H1 (cell line): Measurements from ENCODE around the gene HAGH. TPM values are rescaled to one million over a fixed set of nuclear protein-coding genes. Genes with fewer than 3 reads are reported as not detected.

Source experiments
- CTCF ChIA-PET: fragments of 300-600 bp; sonication (Branson Sonifier 250); formaldehyde crosslinking; loops from one replicate; lab custom pipeline; 2021; ENCODE audit not compliant: partially characterized antibody; lab: Charles Lee
- POLR2A ChIA-PET: fragments of 300-600 bp; sonication (Branson Sonifier 250); formaldehyde crosslinking; loops from one replicate; lab custom pipeline; 2021; ENCODE audit warnings: inconsistent platforms; ENCODE audit not compliant: partially characterized antibody; lab: Charles Lee
- DNase-seq, 2 experiments: peaks; one replicate each; pipeline versions ENCODE4 v3.0.0 to v3.0.0-alpha.2; 2010 to 2022; ENCODE audit warnings: low spot score in 2 of 2, low read depth in 1 of 2, mixed read lengths in 1 of 2
- FAIRE-seq: peaks from 2 replicates; lab custom pipeline; 2011; peaks lifted over from hg19 to GRCh38; lab: Jason Lieb, UNC
- H2AFZ ChIP-seq: 2 replicates; pipeline ENCODE4 v1.8.1; 2012; ENCODE audit warnings: low read length, inconsistent platforms
- H2AK5ac ChIP-seq: 2 replicates; pipeline ENCODE4 v1.6.1; 2013; ENCODE audit warnings: low read depth, low read length
- H2BK120ac ChIP-seq: replicated peaks from 2 replicates; pipeline ENCODE3; 2013; ENCODE audit warnings: low read depth, low read length, inconsistent platforms
- H2BK12ac ChIP-seq: 2 replicates; pipeline ENCODE4 v1.6.1; 2013; ENCODE audit warnings: low read depth, low read length
- H2BK15ac ChIP-seq: 2 replicates; pipeline ENCODE4 v1.6.1; 2013; ENCODE audit warnings: low read length
- H2BK20ac ChIP-seq: 2 replicates; pipeline ENCODE4 v1.6.1; 2013; ENCODE audit warnings: low read length
- H2BK5ac ChIP-seq: 2 replicates; pipeline ENCODE4 v1.6.1; 2013; ENCODE audit warnings: low read depth, low read length
- H3K14ac ChIP-seq: 2 replicates; pipeline ENCODE4 v1.6.1; 2013; ENCODE audit warnings: inconsistent platforms; ENCODE audit not compliant: insufficient read length
- H3K18ac ChIP-seq: 2 replicates; pipeline ENCODE4 v1.6.1; 2013; ENCODE audit warnings: low read length; ENCODE audit errors: extremely low read depth
- H3K23ac ChIP-seq: 2 replicates; pipeline ENCODE4 v1.6.1; 2013; ENCODE audit warnings: inconsistent platforms; ENCODE audit not compliant: insufficient read length
- H3K23me2 ChIP-seq: 2 replicates; pipeline ENCODE4 v1.6.1; 2013; ENCODE audit warnings: low read depth, low read length
- H3K27ac ChIP-seq: 2 replicates; pipeline ENCODE4 v1.6.1; 2011; ENCODE audit warnings: low read depth, low read length, inconsistent platforms
- H3K27me3 ChIP-seq, 4 experiments: replicated peaks in 1 of 4; 1 replicate in 1 of 4; 2 replicates in 3 of 4; pipeline versions ENCODE4 v1.6.1 to v1.8.1; 2011 to 2013; ENCODE audit warnings: low read length in 3 of 4, mild to moderate bottlenecking in 3 of 4, inconsistent platforms in 2 of 4, mixed read lengths in 2 of 4, moderate library complexity in 1 of 4; ENCODE audit not compliant: control insufficient read depth in 3 of 4, insufficient read depth in 3 of 4; ENCODE audit errors: extremely low read depth in 1 of 4
- H3K36me3 ChIP-seq, 4 experiments: 2 replicates each; pipeline versions ENCODE4 v1.6.1 to v1.8.1; 2011 to 2013; ENCODE audit warnings: mild to moderate bottlenecking in 4 of 4, low read length in 3 of 4, moderate library complexity in 2 of 4, control low read depth in 1 of 4, inconsistent platforms in 1 of 4; ENCODE audit not compliant: insufficient read depth in 4 of 4, control insufficient read depth in 2 of 4
- H3K4ac ChIP-seq: replicated peaks from 2 replicates; pipeline ENCODE3; 2013; ENCODE audit warnings: low read length, low read depth, mixed read lengths, inconsistent platforms; ENCODE audit not compliant: insufficient read length
- H3K4me1 ChIP-seq, 4 experiments: replicated peaks in 1 of 4; 1 replicate in 1 of 4; 2 replicates in 3 of 4; pipeline versions ENCODE4 v1.6.1 to v1.8.1; 2011 to 2013; ENCODE audit warnings: low read length in 3 of 4, inconsistent platforms in 2 of 4, mixed read lengths in 1 of 4; ENCODE audit not compliant: insufficient read depth in 4 of 4, control insufficient read depth in 3 of 4
- H3K4me2 ChIP-seq, 2 experiments: 2 replicates each; pipeline versions ENCODE4 v1.6.1 to v1.8.1; 2011 to 2013; ENCODE audit warnings: low read depth in 2 of 2, low read length in 2 of 2, control low read depth in 1 of 2, inconsistent platforms in 1 of 2, mild to moderate bottlenecking in 1 of 2; ENCODE audit not compliant: insufficient read depth in 1 of 2
- H3K4me3 ChIP-seq, 4 experiments: fragments of 200-600, 300-600 bp in 1 of 4; sonication (generic), shearing (Covaris generic), sonication (Bioruptor Twin) in 1 of 4; 2 replicates each; pipeline versions ENCODE4 v1.5.1 to v1.8.1; 2011 to 2016; ENCODE audit warnings: low read length in 4 of 4, low read depth in 3 of 4, control low read depth in 2 of 4, inconsistent platforms in 2 of 4, mild to moderate bottlenecking in 2 of 4, mixed read lengths in 1 of 4, moderate library complexity in 1 of 4; ENCODE audit not compliant: insufficient read depth in 2 of 4; ENCODE audit errors: extremely low read depth in 1 of 4
- H3K56ac ChIP-seq: replicated peaks from 2 replicates; pipeline ENCODE3; 2013; ENCODE audit warnings: low read depth, mild to moderate bottlenecking, mixed read lengths, low read length, inconsistent platforms; ENCODE audit not compliant: insufficient read length
- H3K79me1 ChIP-seq: 2 replicates; pipeline ENCODE4 v1.6.1; 2013; ENCODE audit warnings: low read depth, low read length, control low read depth
- H3K79me2 ChIP-seq, 2 experiments: 2 replicates each; pipeline versions ENCODE4 v1.6.1 to v1.8.1; 2012 to 2013; ENCODE audit warnings: low read length in 2 of 2, mild to moderate bottlenecking in 2 of 2, inconsistent platforms in 1 of 2; ENCODE audit not compliant: insufficient read depth in 2 of 2, control insufficient read depth in 1 of 2
- H3K9ac ChIP-seq, 4 experiments: replicated peaks in 1 of 4; 1 replicate in 1 of 4; 2 replicates in 3 of 4; pipeline versions ENCODE4 v1.6.1 to v1.8.1; 2011 to 2013; ENCODE audit warnings: low read depth in 3 of 4, low read length in 3 of 4, control low read depth in 2 of 4, mild to moderate bottlenecking in 2 of 4, moderate library complexity in 2 of 4, inconsistent platforms in 1 of 4; ENCODE audit errors: extremely low read depth in 1 of 4
- H3K9me3 ChIP-seq, 2 experiments: 2 replicates each; pipeline versions ENCODE4 v1.6.1 to v1.8.1; 2012 to 2013; ENCODE audit warnings: mild to moderate bottlenecking in 2 of 2, moderate library complexity in 2 of 2, control low read depth in 1 of 2, inconsistent platforms in 1 of 2, low read depth in 1 of 2, low read length in 1 of 2, mixed read lengths in 1 of 2; ENCODE audit not compliant: insufficient read depth in 2 of 2
- H4K20me1 ChIP-seq, 2 experiments: replicated peaks in 1 of 2; 2 replicates each; pipeline versions ENCODE3 to v1.8.1; 2011 to 2013; ENCODE audit warnings: inconsistent platforms in 2 of 2, low read length in 2 of 2, mild to moderate bottlenecking in 1 of 2; ENCODE audit not compliant: insufficient read depth in 2 of 2, control insufficient read depth in 1 of 2
- H4K5ac ChIP-seq: 2 replicates; pipeline ENCODE4 v1.6.1; 2013; ENCODE audit warnings: low read length, low read depth, mixed read lengths, inconsistent platforms; ENCODE audit not compliant: insufficient read length
- H4K8ac ChIP-seq: 2 replicates; pipeline ENCODE4 v1.8.0; 2013; ENCODE audit warnings: mild to moderate bottlenecking, moderate library complexity, low read length, inconsistent platforms; ENCODE audit not compliant: insufficient read depth; ENCODE audit errors: extremely low read depth
- H4K91ac ChIP-seq: replicated peaks from 2 replicates; pipeline ENCODE3; 2013; ENCODE audit warnings: low read length, mixed read lengths, inconsistent platforms; ENCODE audit not compliant: insufficient read length
- CHD2 ChIP-seq: IDR thresholded peaks from 2 replicates; pipeline ENCODE4 v1.6.1; 2012; ENCODE audit warnings: low read length, improper control_type of control experiment
- EZH2 ChIP-seq: fragments of 200-600 bp; sonication (generic); IDR thresholded peaks from 2 replicates; pipeline ENCODE4 v1.7.1; 2012; ENCODE audit warnings: low read depth, mild to moderate bottlenecking, moderate library complexity, low read length, inconsistent platforms; ENCODE audit not compliant: severe bottlenecking
- KDM5A ChIP-seq: fragments of 200-600 bp; IDR thresholded peaks from 2 replicates; pipeline ENCODE4 v1.7.1; 2012; ENCODE audit warnings: mild to moderate bottlenecking, low read length, inconsistent platforms, mixed read lengths
- POU5F1 ChIP-seq: IDR thresholded peaks from 2 replicates; pipeline ENCODE4 v1.6.1; 2011; ENCODE audit warnings: low read depth, mild to moderate bottlenecking, low read length, moderate library complexity
- RNF2 ChIP-seq: fragments of 200-900, 300-1000 bp; sonication (generic); IDR thresholded peaks from 2 replicates; pipeline ENCODE4 v1.7.1; 2016; ENCODE audit warnings: borderline replicate concordance, low read depth, mild to moderate bottlenecking, antibody characterized with exemption, low read length; ENCODE audit not compliant: poor library complexity, severe bottlenecking; ENCODE audit errors: missing control alignments
- SIN3A ChIP-seq, 2 experiments: IDR thresholded peaks in 1 of 2; conservative IDR thresholded peaks in 1 of 2; 2 replicates each; pipeline ENCODE4 v1.6.1; 2011 to 2012; ENCODE audit warnings: low read length in 2 of 2, improper control_type of control experiment in 1 of 2, low read depth in 1 of 2, mild to moderate bottlenecking in 1 of 2
- SUZ12 ChIP-seq: fragments of 200-600 bp; sonication (generic); IDR thresholded peaks from 2 replicates; pipeline ENCODE4 v1.6.1; 2012; ENCODE audit warnings: mild to moderate bottlenecking, inconsistent platforms, low read length, moderate library complexity, mixed read lengths
- TAF1 ChIP-seq: IDR thresholded peaks from 2 replicates; pipeline ENCODE4 v1.6.1; 2011; ENCODE audit warnings: mild to moderate bottlenecking, low read depth, low read length
- WGBS, 2 experiments: shearing (Covaris generic) in 1 of 2; methylation state at CpG; one replicate each; pipeline versions ENCODE4 v1.1.6 to v1.1.7; 2013 to 2015; ENCODE audit warnings: low lambda C conversion rate in 2 of 2, mixed read lengths in 2 of 2, inconsistent platforms in 1 of 2, low coverage in 1 of 2, missing lambda C conversion rate in 1 of 2; ENCODE audit not compliant: insufficient replicate concordance in 2 of 2, insufficient coverage in 1 of 2, insufficient read length in 1 of 2; ENCODE audit errors: extremely low coverage in 1 of 2, missing lambda C conversion rate in 1 of 2; 5-methylcytosine and 5-hydroxymethylcytosine counted together
- polyA plus RNA-seq, 7 experiments: library from polyadenylated mRNA; depleted of rRNA in 3 of 7; stranded (reverse) in 5 of 7; unstranded in 2 of 7; fragments of >200 nt in 5 of 7; fragments of 200-250 nt in 2 of 7; gene quantifications; 1 replicate in 5 of 7; 2 replicates in 1 of 7; 4 replicates in 1 of 7; pipeline versions ENCODE4 v1.2.1 to v1.2.3, GENCODE V29; 2011 to 2013; ENCODE audit warnings: missing spikeins in 2 of 7, mixed read lengths in 2 of 7
- total RNA-seq: library from RNA; stranded (reverse); fragmentation: NEBNext Ultra II Directional; extraction: Animal tissue kit (Norgen Biotek cat#: 25700); gene quantifications from 2 replicates; pipeline ENCODE4 v1.2.1, GENCODE V29; 2021

Gene HAGH
- total and polyA plus RNA-seq, 2 of the 8 experiments (the other 6 are each of a cell fraction or from before 2014, with no cell fraction given) = 28.7 to 40.6 TPM

DNA sequence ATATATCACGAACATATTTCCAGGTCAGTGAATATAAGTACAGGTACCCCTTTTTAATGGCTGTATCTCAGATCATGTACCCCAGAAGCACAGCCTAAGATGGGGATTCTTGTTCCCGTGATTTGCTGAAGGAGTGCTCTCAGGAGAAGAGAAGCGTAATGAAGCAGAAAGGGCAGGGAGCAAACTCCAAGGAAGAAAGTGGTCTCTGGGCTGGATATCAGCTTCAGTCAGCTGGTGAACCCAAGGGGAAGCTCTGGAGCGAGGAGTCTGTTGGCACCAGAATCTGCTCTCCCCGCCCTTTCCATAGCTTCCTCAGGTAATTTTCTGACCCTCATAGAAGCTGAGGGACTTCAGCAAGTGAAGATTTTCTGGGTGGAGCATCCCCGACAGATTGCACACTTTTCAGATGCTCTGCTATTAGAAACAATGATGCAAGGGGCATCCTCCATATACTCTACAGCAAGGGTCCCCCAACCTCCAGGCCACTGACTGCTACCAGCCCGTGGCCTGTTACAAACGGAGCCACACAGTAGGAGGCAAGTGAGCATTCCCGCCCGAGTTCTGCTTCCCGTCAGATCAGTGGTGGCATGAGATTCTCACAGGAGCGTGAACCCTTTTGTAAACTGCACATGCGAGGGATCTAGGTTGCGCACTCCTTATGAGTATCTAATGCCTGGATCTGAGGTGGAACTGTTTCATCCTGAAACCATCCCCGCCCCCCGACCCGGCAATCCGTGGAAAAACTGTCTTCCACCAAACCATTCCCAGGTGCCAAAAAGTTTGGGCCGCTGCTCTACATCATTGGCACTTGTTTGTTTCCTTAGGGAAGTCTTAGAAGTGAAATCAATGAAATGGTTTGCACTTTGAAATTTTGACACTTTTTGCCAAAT, 4.8 kb upstream of the HAGH start:
- WGBS, 2 experiments = 83% methylated on average over 19 of the region's 19 CpGs; no CpG with 5 or more reads in 1 of the 2 experiments
- no peak overlapping the region for H2BK120ac ChIP-seq
- no peaks in the 10 kb centered on the region; a peak in 1 of 7 replicates for H3K27me3 ChIP-seq
- H3K79me2 ChIP-seq = peaks cover 0 to 20% of the 10 kb centered on the region in 2 experiments; a peak in 2 of 4 replicates
- no peak overlapping the region for H2AK5ac ChIP-seq
- H4K20me1 ChIP-seq = peaks cover 0 to 2% of the 10 kb centered on the region in 2 experiments
- H3K23ac ChIP-seq = no peak overlapping the region
- FAIRE-seq = no peak
- no peak overlapping the region for H4K91ac ChIP-seq
- no peak overlapping the region for H4K8ac ChIP-seq
- H4K5ac ChIP-seq = no peak overlapping the region
- no peak overlapping the region for H2BK15ac ChIP-seq
- no peak overlapping the region for H3K4me2 ChIP-seq
- no peaks in the 10 kb centered on the region for H3K36me3 ChIP-seq
- peaks cover 0 to 4% (median 0%) of the 10 kb centered on the region in 4 experiments; a peak in 3 of 7 replicates for H3K4me1 ChIP-seq
- CTCF ChIA-PET = interaction anchor here (0.6 to 1.6 kb wide), 3 partner anchors 10 to 121 kb away, joined by 3 read pairs; partner anchors contain the start of genes NUBP2 and SPSB3
- no peak overlapping the region for H2AFZ ChIP-seq
- no peak overlapping the region for H3K4me3 ChIP-seq
- POLR2A ChIA-PET = no interaction called here
- H3K56ac ChIP-seq = no peak overlapping the region
- H3K4ac ChIP-seq = no peak overlapping the region
- no peaks in the 10 kb centered on the region for H3K9me3 ChIP-seq
- no peak overlapping the region for H2BK5ac ChIP-seq
- H3K14ac ChIP-seq = no peak overlapping the region
- no peak for DNase-seq
- peaks cover 6% of the 10 kb centered on the region for H3K79me1 ChIP-seq
- no peak overlapping the region for H2BK20ac ChIP-seq
- H3K23me2 ChIP-seq = no peaks in the 10 kb centered on the region; the same call in 1 of the 2 replicates
- no peak overlapping the region for H3K27ac ChIP-seq
- no peak overlapping the region for H3K18ac ChIP-seq
- H2BK12ac ChIP-seq = no peak overlapping the region
- H3K9ac ChIP-seq = no peak overlapping the region
- TF ChIP-seq SUZ12 (no peak), POU5F1 (no peak), EZH2 (no peak), SIN3A (conservative IDR thresholded peaks at IDR 0.05 in 1 of 2, IDR thresholded peaks at IDR 0.05 in 1 of 2; ENCODE audit: low read depth in 1 of 2, low read length in 2 of 2) (no peak), TAF1 (no peak), CHD2 (no peak), RNF2 (no peak), KDM5A (no peak)
